ENCODE results near the gene PRDX1.

DNA sequence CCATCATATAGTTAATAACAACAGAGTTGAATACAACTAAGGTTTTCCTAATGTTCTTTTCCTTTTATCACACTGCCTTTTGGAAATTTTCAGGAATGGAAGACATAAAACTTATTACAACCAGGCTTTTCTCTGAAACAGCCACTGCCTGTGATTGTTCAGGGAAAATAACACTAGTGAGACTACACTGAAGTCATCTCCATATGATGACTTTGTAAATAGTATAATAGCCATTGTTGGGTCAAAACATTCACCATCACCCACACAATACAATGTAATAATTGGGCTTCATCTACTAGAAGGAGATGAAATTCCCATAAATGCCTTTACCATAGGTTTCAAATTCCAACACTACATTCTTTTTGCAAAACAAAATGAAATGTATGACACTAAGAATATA lies 35.7 kb downstream of the PRDX1 start:
- no peak for TF ChIP-seq POLR2A (IDR thresholded peaks at IDR 0.05)
- TF ChIP-seq, protein P1, sequence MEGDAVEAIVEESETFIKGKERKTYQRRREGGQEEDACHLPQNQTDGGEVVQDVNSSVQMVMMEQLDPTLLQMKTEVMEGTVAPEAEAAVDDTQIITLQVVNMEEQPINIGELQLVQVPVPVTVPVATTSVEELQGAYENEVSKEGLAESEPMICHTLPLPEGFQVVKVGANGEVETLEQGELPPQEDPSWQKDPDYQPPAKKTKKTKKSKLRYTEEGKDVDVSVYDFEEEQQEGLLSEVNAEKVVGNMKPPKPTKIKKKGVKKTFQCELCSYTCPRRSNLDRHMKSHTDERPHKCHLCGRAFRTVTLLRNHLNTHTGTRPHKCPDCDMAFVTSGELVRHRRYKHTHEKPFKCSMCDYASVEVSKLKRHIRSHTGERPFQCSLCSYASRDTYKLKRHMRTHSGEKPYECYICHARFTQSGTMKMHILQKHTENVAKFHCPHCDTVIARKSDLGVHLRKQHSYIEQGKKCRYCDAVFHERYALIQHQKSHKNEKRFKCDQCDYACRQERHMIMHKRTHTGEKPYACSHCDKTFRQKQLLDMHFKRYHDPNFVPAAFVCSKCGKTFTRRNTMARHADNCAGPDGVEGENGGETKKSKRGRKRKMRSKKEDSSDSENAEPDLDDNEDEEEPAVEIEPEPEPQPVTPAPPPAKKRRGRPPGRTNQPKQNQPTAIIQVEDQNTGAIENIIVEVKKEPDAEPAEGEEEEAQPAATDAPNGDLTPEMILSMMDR (IDR thresholded peaks at IDR 0.05): no peak
- no peak for TF ChIP-seq EP300 (IDR thresholded peaks at IDR 0.05)
